GM23248 (cell line): ENCODE data around the gene SNX25. TPM values are rescaled to one million over a fixed set of nuclear protein-coding genes. Genes with fewer than 3 reads are reported as not detected.

ENCODE experiments used
- DNase-seq: peaks from one replicate; pipeline ENCODE4 v3.0.0-alpha.2; 2015
- H2AFZ ChIP-seq: fragments of 200-600 bp; sonication (generic); 2 replicates; pipeline ENCODE4 v1.6.1; 2016; ENCODE audit warnings: antibody characterized with exemption
- H3F3A ChIP-seq: fragments of 200-600 bp; sonication (generic); 2 replicates; pipeline ENCODE4 v1.6.1; 2016; ENCODE audit warnings: mild to moderate bottlenecking, antibody characterized with exemption, mixed run types; ENCODE audit not compliant: insufficient read depth
- H3K27ac ChIP-seq: fragments of 200-600 bp; sonication (generic); 2 replicates; pipeline ENCODE4 v1.5.1; 2016; ENCODE audit warnings: mild to moderate bottlenecking
- H3K27me3 ChIP-seq: fragments of 200-600 bp; sonication (generic); replicated peaks from 2 replicates; pipeline ENCODE4 v1.6.1; 2016; ENCODE audit warnings: mild to moderate bottlenecking; ENCODE audit not compliant: insufficient read depth
- H3K36me3 ChIP-seq: fragments of 200-600 bp; sonication (generic); 2 replicates; pipeline ENCODE4 v1.6.1; 2016; ENCODE audit warnings: low read depth, mild to moderate bottlenecking
- H3K4me1 ChIP-seq: fragments of 200-600 bp; sonication (generic); 2 replicates; pipeline ENCODE4 v1.6.1; 2016; ENCODE audit warnings: mild to moderate bottlenecking; ENCODE audit not compliant: insufficient read depth
- H3K4me2 ChIP-seq: fragments of 200-600 bp; sonication (generic); one replicate; pipeline ENCODE4 v1.6.1; 2016; ENCODE audit warnings: mild to moderate bottlenecking; ENCODE audit not compliant: unreplicated experiment
- H3K4me3 ChIP-seq: fragments of 200-600 bp; sonication (generic); 2 replicates; pipeline ENCODE4 v1.5.1; 2016; ENCODE audit warnings: mild to moderate bottlenecking
- H3K79me2 ChIP-seq: fragments of 200-600 bp; sonication (generic); 2 replicates; pipeline ENCODE4 v1.6.1; 2016; ENCODE audit warnings: mild to moderate bottlenecking; ENCODE audit not compliant: insufficient read depth
- H3K9ac ChIP-seq: fragments of 200-600 bp; sonication (generic); 2 replicates; pipeline ENCODE4 v1.6.1; 2016; ENCODE audit warnings: mild to moderate bottlenecking
- H3K9me2 ChIP-seq: fragments of 200-600 bp; sonication (generic); 2 replicates; pipeline ENCODE4 v1.6.1; 2016; ENCODE audit warnings: mixed run types, mild to moderate bottlenecking, moderate library complexity; ENCODE audit not compliant: insufficient read depth
- H3K9me3 ChIP-seq: fragments of 200-600 bp; sonication (generic); one replicate; pipeline ENCODE4 v1.6.1; 2017; ENCODE audit warnings: low read depth
- H4K20me1 ChIP-seq: fragments of 200-600 bp; sonication (generic); 2 replicates; pipeline ENCODE4 v1.6.0; 2016; ENCODE audit not compliant: insufficient read depth
- EZH2 ChIP-seq: fragments of 200-600 bp; sonication (generic); IDR thresholded peaks from 2 replicates; pipeline ENCODE4 v1.6.1; 2018; ENCODE audit warnings: antibody characterized with exemption, mild to moderate bottlenecking; ENCODE audit not compliant: insufficient read depth, poor library complexity, severe bottlenecking
- EZH2phosphoT487 ChIP-seq: fragments of 200-600 bp; sonication (generic); IDR thresholded peaks from 2 replicates; pipeline ENCODE4 v1.6.1; 2018; ENCODE audit warnings: antibody characterized with exemption, moderate library complexity, mild to moderate bottlenecking, low read depth; ENCODE audit not compliant: insufficient read depth
- WGBS, 2 experiments: methylation state at CpG; one replicate each; pipeline ENCODE4 v1.1.6; 2015 to 2017; ENCODE audit warnings: low lambda C conversion rate in 2 of 2, low coverage in 1 of 2; ENCODE audit errors: missing lambda C conversion rate in 2 of 2; 5-methylcytosine and 5-hydroxymethylcytosine counted together
- in situ Hi-C: fragments of 300-500 bp; cut with MboI; formaldehyde crosslinking; loops from 2 replicates; pipeline ENCODE4 v1.15.0; 2020
- polyA plus RNA-seq: library from polyadenylated mRNA; unstranded; fragments of >200 nt; fragmentation: Nextera tagmentation; extraction: Ambion mirVana; gene quantifications from 2 replicates; pipeline ENCODE4 v1.2.1, GENCODE V29; 2016
- total RNA-seq: library from RNA; depleted of rRNA; stranded (reverse); fragments of >200 nt; shearing (Covaris generic); gene quantifications from 2 replicates; pipeline ENCODE4 v1.2.3, GENCODE V29; 2014

SNX25 gene
- total and polyA plus RNA-seq, 2 experiments from 2014 or later, result 8.2 to 50.0 TPM

DNA sequence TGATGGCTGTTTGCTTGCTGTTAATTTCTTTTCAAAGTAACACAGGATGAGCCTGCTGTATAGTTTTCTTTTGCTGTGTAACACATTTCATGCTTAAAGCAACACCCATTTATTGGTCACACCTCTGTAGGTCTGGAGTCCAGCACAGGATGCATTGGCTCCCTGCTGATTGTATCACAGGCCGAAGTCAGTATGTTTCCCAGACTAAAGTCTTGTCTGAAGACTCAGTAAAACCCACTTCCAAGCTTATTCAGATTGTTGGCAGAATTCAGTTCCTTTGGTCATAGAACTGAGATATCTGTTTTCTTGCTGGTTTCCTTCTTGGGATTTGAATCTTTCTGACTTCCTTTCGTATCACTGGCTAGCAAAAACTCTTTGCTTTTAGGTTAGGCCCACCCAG, 132.0 kb downstream of the SNX25 start:
- WGBS, 2 experiments, result 92 to 100% methylated on average over 2 of the region's 2 CpGs
- in situ Hi-C loops, result no loop called here
- peaks cover 17% of the 10 kb centered on the region for H3F3A ChIP-seq

DNA sequence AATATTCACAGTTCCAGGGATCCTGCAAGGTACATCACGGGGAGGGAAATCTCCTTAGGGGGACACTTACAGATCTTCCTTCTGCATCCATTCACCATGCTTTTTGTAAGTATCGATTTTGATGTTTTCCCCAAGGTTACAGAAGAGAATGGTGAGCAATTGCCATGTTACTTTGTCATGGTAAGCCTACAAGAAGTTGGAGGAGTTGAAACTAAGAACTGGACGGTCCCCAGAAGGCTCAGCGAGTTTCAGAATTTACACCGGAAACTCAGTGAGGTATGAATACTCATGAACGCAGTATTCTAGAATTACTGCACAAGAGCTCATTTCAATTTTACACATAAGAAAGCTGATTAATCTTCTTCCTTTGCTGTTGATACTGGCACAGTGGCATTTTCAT, 132.4 kb downstream of the SNX25 start:
- no peaks in the 10 kb centered on the region for H3K27me3 ChIP-seq
- H3K4me1 ChIP-seq, result peaks cover 17% of the 10 kb centered on the region
- peaks cover 13% of the 10 kb centered on the region for H3K79me2 ChIP-seq
- peaks cover 18% of the 10 kb centered on the region for H3K36me3 ChIP-seq
- no peak overlapping the region for H3K4me3 ChIP-seq
- peaks cover 17% of the 10 kb centered on the region for H3F3A ChIP-seq
- in situ Hi-C loops, result no loop called here
- H2AFZ ChIP-seq, result no peak overlapping the region
- H3K9ac ChIP-seq, result no peak overlapping the region
- TF ChIP-seq EZH2phosphoT487 (no peak), EZH2 (no peak)
- H3K9me2 ChIP-seq, result no peaks in the 10 kb centered on the region
- no peak for DNase-seq
- no peaks in the 10 kb centered on the region for H3K9me3 ChIP-seq
- no peak overlapping the region for H3K27ac ChIP-seq
- WGBS, 2 experiments, result 98 to 99% methylated on average over 6 of the region's 6 CpGs
- H3K4me2 ChIP-seq, result no peak overlapping the region
- no peaks in the 10 kb centered on the region for H4K20me1 ChIP-seq

More for the DNA sequence above, 132.0 kb downstream of the SNX25 start:
- no peak for TF ChIP-seq EZH2
- TF ChIP-seq EZH2phosphoT487, result no peak
- no peak overlapping the region for H3K4me3 ChIP-seq
- H3K4me2 ChIP-seq, result no peak overlapping the region
- H3K9me3 ChIP-seq, result no peaks in the 10 kb centered on the region
- no peak overlapping the region for H2AFZ ChIP-seq
- no peak for DNase-seq
- peaks cover 13% of the 10 kb centered on the region for H3K79me2 ChIP-seq
- H3K27me3 ChIP-seq, result no peaks in the 10 kb centered on the region
- H3K36me3 ChIP-seq, result peaks cover 17% of the 10 kb centered on the region
- no peaks in the 10 kb centered on the region for H4K20me1 ChIP-seq
- H3K9ac ChIP-seq, result no peak overlapping the region
- H3K9me2 ChIP-seq, result no peaks in the 10 kb centered on the region
- no peak overlapping the region for H3K27ac ChIP-seq
- peaks cover 17% of the 10 kb centered on the region for H3K4me1 ChIP-seq

DNA sequence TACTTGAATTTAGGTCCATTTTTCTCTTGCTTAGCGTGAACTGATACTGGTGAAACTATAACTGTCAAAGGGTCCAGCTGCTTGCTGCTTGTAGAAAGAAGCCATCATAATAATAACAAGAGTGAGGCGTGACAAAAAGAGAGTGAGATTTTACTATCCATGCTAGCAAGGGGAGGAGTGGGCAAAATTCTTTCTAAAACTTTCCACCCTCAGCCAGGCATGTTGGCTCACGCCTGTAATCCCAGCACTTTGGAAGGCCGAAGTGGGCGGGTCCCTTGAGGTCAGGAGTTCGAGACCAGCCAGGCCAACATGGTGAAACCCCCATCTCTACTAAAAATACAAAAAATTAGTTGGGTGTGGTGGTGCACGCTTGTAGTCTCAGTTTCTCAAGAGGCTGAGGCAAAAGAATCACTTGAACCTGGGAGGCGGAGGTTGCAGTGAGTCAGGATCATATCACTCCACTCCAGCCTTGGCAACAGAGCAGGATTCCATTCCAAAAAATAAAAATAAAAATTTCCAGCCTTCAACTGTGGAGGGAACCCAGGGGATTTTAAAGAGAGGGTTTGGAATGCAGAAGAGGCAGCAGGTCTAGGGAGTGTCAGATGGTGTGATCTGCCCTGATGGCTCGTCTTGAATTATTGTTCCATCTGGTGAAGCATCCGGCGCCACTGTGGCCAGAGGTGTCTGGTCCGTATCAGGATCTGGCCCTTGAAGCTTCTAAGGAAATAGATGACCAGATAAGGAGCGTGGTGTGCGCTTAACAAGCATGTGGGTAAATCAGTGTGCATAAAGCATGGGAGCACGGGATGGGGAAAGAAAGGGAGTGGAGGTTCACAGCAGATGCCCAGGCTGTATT, 134.6 kb downstream of the SNX25 start:
- Histone ChIP-seq H3K4me1 (peaks cover 17% of the 10 kb centered on the region), H3F3A (peaks cover 17% of the 10 kb centered on the region), H3K36me3 (peaks cover 17% of the 10 kb centered on the region), H3K27ac (peak overlapping the region; percentile 67), H3K4me2 (peak overlapping the region; percentile 3), H3K9me2 (no peaks in the 10 kb centered on the region), H2AFZ (peak overlapping the region; percentile 33; the same call in 1 of the 2 replicates), H3K9ac (peak overlapping the region; percentile 33; the same call in 1 of the 2 replicates), H3K27me3 (no peaks in the 10 kb centered on the region), H3K4me3 (peak overlapping the region; percentile 26; the same call in 1 of the 2 replicates), H3K9me3 (no peaks in the 10 kb centered on the region), H3K79me2 (no peaks in the 10 kb centered on the region), H4K20me1 (no peaks in the 10 kb centered on the region)
- DNase-seq, result peak; percentile 53
- in situ Hi-C loops, result no loop called here
- WGBS, 2 experiments, result 63 to 65% methylated on average over 15 of the region's 15 CpGs
- TF ChIP-seq EZH2phosphoT487 (no peak), EZH2 (no peak)

DNA sequence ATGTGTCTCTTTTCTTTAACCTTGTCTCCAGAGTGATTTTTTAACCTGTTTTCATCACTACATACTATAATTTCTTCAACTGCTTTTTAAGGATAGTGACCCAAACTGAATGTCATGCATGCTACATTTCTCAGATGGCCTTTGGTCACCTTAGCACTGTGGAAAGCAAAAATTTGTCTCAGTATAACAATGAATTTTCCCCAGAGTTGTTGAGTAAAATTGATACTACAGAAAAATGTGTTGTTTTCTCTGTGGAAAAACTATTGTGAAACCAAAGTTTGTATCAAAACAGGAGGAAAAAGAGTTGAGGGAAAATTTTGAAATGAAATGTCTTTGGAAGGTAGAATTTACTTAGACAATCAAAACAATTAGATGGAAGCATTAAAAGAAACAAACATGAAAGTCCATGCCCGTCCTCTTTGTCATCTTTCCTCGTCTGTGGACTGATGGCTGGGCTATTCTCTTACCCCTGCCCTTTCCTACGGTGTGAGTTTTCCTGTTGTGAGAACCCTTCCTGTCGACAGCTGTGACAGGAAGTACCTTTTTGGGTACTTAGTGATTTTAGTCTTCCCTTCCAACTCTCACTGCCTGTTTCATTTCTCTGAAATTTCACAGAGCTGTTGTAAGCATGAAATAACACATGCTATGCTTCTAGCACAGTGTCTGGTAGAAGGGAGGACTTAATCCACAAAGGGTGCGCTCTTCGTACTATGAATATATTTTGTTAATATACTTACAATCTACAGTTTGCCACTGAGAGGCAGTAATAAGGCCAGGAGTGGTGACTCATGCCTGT, 135.5 kb downstream of the SNX25 start:
- Histone ChIP-seq H2AFZ (0 out of 2 replicates have a peak overlapping the region, but pooled peaks have one; percentile 33), H4K20me1 (no peaks in the 10 kb centered on the region), H3K9me2 (no peaks in the 10 kb centered on the region), H3F3A (peaks cover 17% of the 10 kb centered on the region), H3K4me1 (peaks cover 17% of the 10 kb centered on the region), H3K9me3 (no peaks in the 10 kb centered on the region), H3K27me3 (no peaks in the 10 kb centered on the region), H3K27ac (peak overlapping the region; percentile 67), H3K9ac (peak overlapping the region; percentile 33; the same call in 1 of the 2 replicates), H3K36me3 (peaks cover 14% of the 10 kb centered on the region; the same call in 1 of the 2 replicates), H3K4me2 (peak overlapping the region; percentile 3), H3K4me3 (no peak overlapping the region), H3K79me2 (no peaks in the 10 kb centered on the region)
- no peak for DNase-seq
- no peak for TF ChIP-seq EZH2
- TF ChIP-seq EZH2phosphoT487, result no peak
- 89 to 92% methylated on average over 6 of the region's 6 CpGs for WGBS, 2 experiments
- in situ Hi-C loops, result no loop called here
